Fibroblast of pulmonary artery (primary cell): ENCODE results near the gene PHKG2.

Experiments used
- DNase-seq: peaks from one replicate; pipeline ENCODE4 v3.0.0-alpha.2; 2010; ENCODE audit warnings: low read depth
- H3K4me3 ChIP-seq: replicated peaks from 2 replicates; pipeline ENCODE4 v1.5.1; 2011; ENCODE audit warnings: low read depth, mild to moderate bottlenecking, control low read depth, low read length, moderate library complexity
- CTCF ChIP-seq: IDR thresholded peaks from 2 replicates; pipeline ENCODE4 v1.5.1; 2011; ENCODE audit warnings: mild to moderate bottlenecking, control low read depth, low read length, inconsistent platforms; ENCODE audit errors: missing control alignments

The PHKG2 gene

GRCh38 chr16:30728899-30729672 lies 19.1 kb upstream of the PHKG2 start:
- H3K4me3 ChIP-seq = no peak overlapping the region
- no peak for TF ChIP-seq CTCF
- DNase-seq = no peak

GRCh38 chr16:30731411-30731810 lies 16.8 kb upstream of the PHKG2 start:
- H3K4me3 ChIP-seq = no peak overlapping the region
- DNase-seq = no peak
- no peak for TF ChIP-seq CTCF

- no peak for DNase-seq
- TF ChIP-seq CTCF = no peak
- no peak overlapping the region for H3K4me3 ChIP-seq
Observed at GRCh38 chr16:30736995-30737793, 11.0 kb upstream of the PHKG2 start.

- TF ChIP-seq CTCF = no peak
- H3K4me3 ChIP-seq = no peak overlapping the region
- DNase-seq = no peak
Observed at GRCh38 chr16:30737794-30738648, 10.2 kb upstream of the PHKG2 start.

- DNase-seq = no peak
- TF ChIP-seq CTCF = no peak
- no peak overlapping the region for H3K4me3 ChIP-seq
Observed at GRCh38 chr16:30738984-30739951, 9.0 kb upstream of the PHKG2 start.
